ENCODE results near the gene MSLN.

DNA sequence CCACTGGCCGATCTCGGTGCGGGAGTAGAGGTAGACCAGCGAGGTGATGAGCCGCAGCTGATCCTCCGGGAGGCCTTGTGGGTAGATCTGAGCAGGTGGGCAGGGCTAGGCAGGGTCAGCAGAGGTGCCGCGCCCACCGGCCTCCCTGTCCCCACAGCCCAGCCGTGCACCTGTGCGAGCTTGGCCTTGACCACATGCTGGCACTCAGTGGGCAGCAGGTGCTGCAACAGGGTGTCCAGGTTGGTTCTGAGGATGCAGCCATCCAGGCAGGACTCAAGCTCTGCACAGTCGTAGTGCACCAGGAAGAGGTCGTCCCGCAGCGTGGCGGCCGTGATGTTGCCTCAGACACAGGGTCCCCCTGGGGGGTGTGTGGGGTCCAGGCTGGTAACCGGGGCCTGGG, 12.4 kb downstream of the MSLN start:
- TF ChIP-seq TAF1 (IDR thresholded peaks at IDR 0.05; ENCODE audit: borderline replicate concordance, low read depth, low read length) (no peak), POLR2A (IDR thresholded peaks at IDR 0.05; ENCODE audit: low read depth, low read length) (no peak)

Data from GM12892 (cell line).